ENCODE data around the gene DCTN2. TPM values are rescaled to one million over a fixed set of nuclear protein-coding genes. Genes with fewer than 3 reads are reported as not detected.

Gene DCTN2
- total RNA-seq, 2 donors from 2014 or later, result 94.9 to 99.0 TPM

GRCh38 chr12:57535764-57536596 lies 11.0 kb downstream of the DCTN2 start:
- peaks cover 7 to 29% of the 10 kb centered on the region in 2 donors for H3K36me3 Mint-ChIP-seq (ENCODE audit: insufficient read depth in 2 of 2)
- no peaks in the 10 kb centered on the region for H3K9me3 Mint-ChIP-seq
- no peaks in the 10 kb centered on the region for H3K27me3 Mint-ChIP-seq (ENCODE audit: low read depth)
- no peak overlapping the region for H3K27ac Mint-ChIP-seq
- no peak for ATAC-seq (replicated peaks in 1 of 2)
- no peak overlapping the region for H3K4me3 Mint-ChIP-seq
- no peaks in the 10 kb centered on the region for H3K4me1 Mint-ChIP-seq (ENCODE audit: low read depth)
- DNase-seq, result no peak

- ATAC-seq (replicated peaks in 1 of 2), result no peak
- H3K4me1 Mint-ChIP-seq (ENCODE audit: low read depth), result no peaks in the 10 kb centered on the region
- no peak overlapping the region for H3K27ac Mint-ChIP-seq
- H3K27me3 Mint-ChIP-seq (ENCODE audit: low read depth), result no peaks in the 10 kb centered on the region
- H3K4me3 Mint-ChIP-seq, result no peak overlapping the region
- no peaks in the 10 kb centered on the region for H3K9me3 Mint-ChIP-seq
- peaks cover 7 to 32% of the 10 kb centered on the region in 2 donors for H3K36me3 Mint-ChIP-seq (ENCODE audit: insufficient read depth in 2 of 2)
- no peak for DNase-seq
These were observed 11.9 kb downstream of the DCTN2 start for GRCh38 chr12:57534991-57535543.

- no peaks in the 10 kb centered on the region for H3K4me1 Mint-ChIP-seq (ENCODE audit: low read depth)
- ATAC-seq (replicated peaks in 1 of 2) (no peak), DNase-seq (no peak)
- H3K36me3 Mint-ChIP-seq (ENCODE audit: insufficient read depth in 2 of 2), result peaks cover 7 to 36% of the 10 kb centered on the region in 2 donors
- no peaks in the 10 kb centered on the region for H3K9me3 Mint-ChIP-seq
- H3K4me3 Mint-ChIP-seq, result no peak overlapping the region
- no peak overlapping the region for H3K27ac Mint-ChIP-seq
- no peaks in the 10 kb centered on the region for H3K27me3 Mint-ChIP-seq (ENCODE audit: low read depth)
These were observed 12.7 kb downstream of the DCTN2 start for GRCh38 chr12:57534250-57534649.

GRCh38 chr12:57533108-57533507 lies 13.9 kb downstream of the DCTN2 start:
- no peak for ATAC-seq (replicated peaks in 1 of 2)

GRCh38 chr12:57531836-57532235 lies 15.2 kb downstream of the DCTN2 start:
- H3K27me3 Mint-ChIP-seq (ENCODE audit: low read depth), result no peaks in the 10 kb centered on the region
- ATAC-seq (replicated peaks in 1 of 2) (no peak), DNase-seq (no peak)
- no peaks in the 10 kb centered on the region for H3K9me3 Mint-ChIP-seq
- no peaks in the 10 kb centered on the region for H3K4me1 Mint-ChIP-seq (ENCODE audit: low read depth)
- no peak overlapping the region for H3K4me3 Mint-ChIP-seq
- peaks cover 4 to 35% of the 10 kb centered on the region in 2 donors for H3K36me3 Mint-ChIP-seq (ENCODE audit: insufficient read depth in 2 of 2)
- H3K27ac Mint-ChIP-seq, result no peak overlapping the region

More at GRCh38 chr12:57533108-57533507, 13.9 kb downstream of the DCTN2 start:
- Mint-ChIP-seq H3K27me3 (ENCODE audit: low read depth) (no peaks in the 10 kb centered on the region), H3K4me1 (ENCODE audit: low read depth) (no peaks in the 10 kb centered on the region), H3K27ac (no peak overlapping the region), H3K4me3 (no peak overlapping the region), H3K9me3 (no peaks in the 10 kb centered on the region), H3K36me3 (ENCODE audit: insufficient read depth in 2 of 2) (peaks cover 5 to 37% of the 10 kb centered on the region in 2 donors)
- DNase-seq, result no peak

GRCh38 chr12:57530396-57531142 lies 16.4 kb downstream of the DCTN2 start:
- DNase-seq, result no peak
- no peaks in the 10 kb centered on the region for H3K9me3 Mint-ChIP-seq
- H3K4me1 Mint-ChIP-seq (ENCODE audit: low read depth), result no peaks in the 10 kb centered on the region
- no peak overlapping the region for H3K4me3 Mint-ChIP-seq
- H3K27me3 Mint-ChIP-seq (ENCODE audit: low read depth), result no peaks in the 10 kb centered on the region
- H3K36me3 Mint-ChIP-seq (ENCODE audit: insufficient read depth in 2 of 2), result peaks cover 4 to 38% of the 10 kb centered on the region in 2 donors
- H3K27ac Mint-ChIP-seq, result peak overlapping the region; percentile 67
- ATAC-seq (replicated peaks in 1 of 2), result no peak

GRCh38 chr12:57529831-57530230 lies 17.2 kb downstream of the DCTN2 start:
- no peak overlapping the region for H3K4me3 Mint-ChIP-seq
- no peak for DNase-seq
- H3K27ac Mint-ChIP-seq, result peak overlapping the region; percentile 67
- no peak for ATAC-seq (replicated peaks in 1 of 2)
- H3K4me1 Mint-ChIP-seq (ENCODE audit: low read depth), result peaks cover 7% of the 10 kb centered on the region
- no peaks in the 10 kb centered on the region for H3K9me3 Mint-ChIP-seq
- peaks cover 3 to 36% of the 10 kb centered on the region in 2 donors for H3K36me3 Mint-ChIP-seq (ENCODE audit: insufficient read depth in 2 of 2)
- H3K27me3 Mint-ChIP-seq (ENCODE audit: low read depth), result no peaks in the 10 kb centered on the region

GRCh38 chr12:57528831-57529555 lies 18.0 kb downstream of the DCTN2 start:
- peak overlapping the region; percentile 67 for H3K27ac Mint-ChIP-seq
- ATAC-seq (replicated peaks in 1 of 2), result no peak
- no peaks in the 10 kb centered on the region for H3K9me3 Mint-ChIP-seq
- H3K27me3 Mint-ChIP-seq (ENCODE audit: low read depth), result no peaks in the 10 kb centered on the region
- no peak for DNase-seq
- H3K36me3 Mint-ChIP-seq (ENCODE audit: insufficient read depth in 2 of 2), result peaks cover 3 to 37% of the 10 kb centered on the region in 2 donors
- no peak overlapping the region for H3K4me3 Mint-ChIP-seq
- peaks cover 16% of the 10 kb centered on the region for H3K4me1 Mint-ChIP-seq (ENCODE audit: low read depth)

- Mint-ChIP-seq H3K27ac (no peak overlapping the region), H3K9me3 (no peaks in the 10 kb centered on the region), H3K4me1 (ENCODE audit: low read depth) (peaks cover 24% of the 10 kb centered on the region), H3K4me3 (no peak overlapping the region), H3K27me3 (ENCODE audit: low read depth) (no peaks in the 10 kb centered on the region), H3K36me3 (ENCODE audit: insufficient read depth in 2 of 2) (peaks cover 3 to 33% of the 10 kb centered on the region in 2 donors)
- no peak for DNase-seq
- ATAC-seq (replicated peaks in 1 of 2), result no peak
These were observed 18.8 kb downstream of the DCTN2 start for GRCh38 chr12:57528176-57528575.

GRCh38 chr12:57527184-57527583 lies 19.8 kb downstream of the DCTN2 start:
- Mint-ChIP-seq H3K27me3 (ENCODE audit: low read depth) (no peaks in the 10 kb centered on the region), H3K36me3 (ENCODE audit: insufficient read depth in 2 of 2) (peaks cover under 1 to 26% of the 10 kb centered on the region in 2 donors), H3K4me3 (no peak overlapping the region), H3K27ac (no peak overlapping the region), H3K9me3 (no peaks in the 10 kb centered on the region), H3K4me1 (ENCODE audit: low read depth) (peaks cover 26% of the 10 kb centered on the region)
- DNase-seq (no peak), ATAC-seq (replicated peaks in 1 of 2) (no peak)

GRCh38 chr12:57526477-57527126 lies 20.4 kb downstream of the DCTN2 start:
- peaks cover 2 to 22% of the 10 kb centered on the region in 2 donors for H3K36me3 Mint-ChIP-seq (ENCODE audit: insufficient read depth in 2 of 2)

GRCh38 chr12:57525615-57526383 lies 21.2 kb downstream of the DCTN2 start:
- H3K4me3 Mint-ChIP-seq, result no peak overlapping the region
- no peak for ATAC-seq (replicated peaks in 1 of 2)

More at GRCh38 chr12:57526477-57527126, 20.4 kb downstream of the DCTN2 start:
- no peaks in the 10 kb centered on the region for H3K9me3 Mint-ChIP-seq
- H3K27me3 Mint-ChIP-seq (ENCODE audit: low read depth), result no peaks in the 10 kb centered on the region
- no peak for DNase-seq
- no peak overlapping the region for H3K4me3 Mint-ChIP-seq
- peaks cover 32% of the 10 kb centered on the region for H3K4me1 Mint-ChIP-seq (ENCODE audit: low read depth)
- H3K27ac Mint-ChIP-seq, result peak overlapping the region; percentile 81
- no peak for ATAC-seq (replicated peaks in 1 of 2)

More at GRCh38 chr12:57525615-57526383, 21.2 kb downstream of the DCTN2 start:
- no peak for DNase-seq
- no peak overlapping the region for H3K27ac Mint-ChIP-seq
- H3K27me3 Mint-ChIP-seq (ENCODE audit: low read depth), result no peaks in the 10 kb centered on the region
- peaks cover 2 to 15% of the 10 kb centered on the region in 2 donors for H3K36me3 Mint-ChIP-seq (ENCODE audit: insufficient read depth in 2 of 2)
- peaks cover 40% of the 10 kb centered on the region for H3K4me1 Mint-ChIP-seq (ENCODE audit: low read depth)
- no peaks in the 10 kb centered on the region for H3K9me3 Mint-ChIP-seq
